Measurements from ENCODE around the gene CR1L.
"Not testable (repeated sequence)": the region's sequence is repeated elsewhere in the genome, so short reads cannot be mapped to it uniquely, and the experiment has no call there.

The CR1L gene

GRCh38 chr1:207691010-207691409 is 46.1 kb downstream of the CR1L start:
- H3K9me2 ChIP-seq (ENCODE audit: low read depth, low read length) = no peaks in the 10 kb centered on the region
- H3K27ac ChIP-seq (ENCODE audit: low read depth, low read length, poor library complexity, severe bottlenecking) = no peak overlapping the region
- H3K4me2 ChIP-seq (ENCODE audit: low read length) = no peak overlapping the region
- no peaks in the 10 kb centered on the region for H3K36me3 ChIP-seq (ENCODE audit: insufficient read depth, low read length)
- no peaks in the 10 kb centered on the region for H3K27me3 ChIP-seq (ENCODE audit: insufficient read depth, low read length)
- H3F3A ChIP-seq (ENCODE audit: insufficient read depth, low read length) = no peaks in the 10 kb centered on the region
- no peak overlapping the region for H2AFZ ChIP-seq (ENCODE audit: low read length)
- no peaks in the 10 kb centered on the region for H4K20me1 ChIP-seq (ENCODE audit: insufficient read depth, low read length)
- H3K4me3 ChIP-seq (ENCODE audit: low read depth, low read length, poor library complexity, severe bottlenecking) = no peak overlapping the region
- TF ChIP-seq EZH2 (IDR thresholded peaks at IDR 0.05; ENCODE audit: borderline replicate concordance, low read length) = no peak
- TF ChIP-seq CTCF (IDR thresholded peaks at IDR 0.05; ENCODE audit: low read length) = no peak
- no peaks in the 10 kb centered on the region for H3K9me3 ChIP-seq (ENCODE audit: low read length)
- H3K9ac ChIP-seq (ENCODE audit: low read length) = no peak overlapping the region
- no peaks in the 10 kb centered on the region for H3K79me2 ChIP-seq (ENCODE audit: insufficient read depth, low read length)
- peaks cover 3% of the 10 kb centered on the region for H3K4me1 ChIP-seq (ENCODE audit: insufficient read depth, low read length, severe bottlenecking)

- Histone ChIP-seq H3K4me2 (ENCODE audit: low read length) (peak overlapping the region; percentile 34; the same call in 1 of the 2 replicates), H2AFZ (ENCODE audit: low read length) (no peak overlapping the region)
Observed at GRCh38 chr1:207691841-207692240, 46.9 kb downstream of the CR1L start.

GRCh38 chr1:207692291-207692690 is 47.4 kb downstream of the CR1L start:
- not testable (repeated sequence) for H4K20me1 ChIP-seq (ENCODE audit: insufficient read depth, low read length); H3K9me2 ChIP-seq (ENCODE audit: low read depth, low read length); H3K27me3 ChIP-seq (ENCODE audit: insufficient read depth, low read length); H3K36me3 ChIP-seq (ENCODE audit: insufficient read depth, low read length); H3K9me3 ChIP-seq (ENCODE audit: low read length); H3K4me2 ChIP-seq (ENCODE audit: low read length); H3K4me1 ChIP-seq (ENCODE audit: insufficient read depth, low read length, severe bottlenecking); H2AFZ ChIP-seq (ENCODE audit: low read length); H3K79me2 ChIP-seq (ENCODE audit: insufficient read depth, low read length); H3K27ac ChIP-seq (ENCODE audit: low read depth, low read length, poor library complexity, severe bottlenecking); H3K9ac ChIP-seq (ENCODE audit: low read length); H3F3A ChIP-seq (ENCODE audit: insufficient read depth, low read length); H3K4me3 ChIP-seq (ENCODE audit: low read depth, low read length, poor library complexity, severe bottlenecking)

More at GRCh38 chr1:207691841-207692240, 46.9 kb downstream of the CR1L start:
- H3F3A ChIP-seq (ENCODE audit: insufficient read depth, low read length) = no peaks in the 10 kb centered on the region
- no peaks in the 10 kb centered on the region for H3K9me3 ChIP-seq (ENCODE audit: low read length)
- no peak overlapping the region for H3K4me3 ChIP-seq (ENCODE audit: low read depth, low read length, poor library complexity, severe bottlenecking)
- TF ChIP-seq CTCF (IDR thresholded peaks at IDR 0.05; ENCODE audit: low read length) (no peak), EZH2 (IDR thresholded peaks at IDR 0.05; ENCODE audit: borderline replicate concordance, low read length) (no peak)
- no peaks in the 10 kb centered on the region for H3K36me3 ChIP-seq (ENCODE audit: insufficient read depth, low read length)
- H3K27me3 ChIP-seq (ENCODE audit: insufficient read depth, low read length) = no peaks in the 10 kb centered on the region
- H3K4me1 ChIP-seq (ENCODE audit: insufficient read depth, low read length, severe bottlenecking) = peaks cover 3% of the 10 kb centered on the region
- H3K9me2 ChIP-seq (ENCODE audit: low read depth, low read length) = no peaks in the 10 kb centered on the region
- no peaks in the 10 kb centered on the region for H3K79me2 ChIP-seq (ENCODE audit: insufficient read depth, low read length)
- H3K9ac ChIP-seq (ENCODE audit: low read length) = no peak overlapping the region
- H4K20me1 ChIP-seq (ENCODE audit: insufficient read depth, low read length) = no peaks in the 10 kb centered on the region
- no peak overlapping the region for H3K27ac ChIP-seq (ENCODE audit: low read depth, low read length, poor library complexity, severe bottlenecking)

- Histone ChIP-seq H3K36me3 (ENCODE audit: insufficient read depth, low read length) (no peaks in the 10 kb centered on the region), H3K4me2 (ENCODE audit: low read length) (no peak overlapping the region)
Observed at GRCh38 chr1:207695891-207696290, 51.0 kb downstream of the CR1L start.

More at GRCh38 chr1:207695891-207696290, 51.0 kb downstream of the CR1L start:
- Histone ChIP-seq H3K27ac (ENCODE audit: low read depth, low read length, poor library complexity, severe bottlenecking) (no peak overlapping the region), H3K9me3 (ENCODE audit: low read length) (no peaks in the 10 kb centered on the region), H3K9me2 (ENCODE audit: low read depth, low read length) (no peaks in the 10 kb centered on the region), H3K4me1 (ENCODE audit: insufficient read depth, low read length, severe bottlenecking) (peaks cover 3% of the 10 kb centered on the region), H2AFZ (ENCODE audit: low read length) (no peak overlapping the region), H3K4me3 (ENCODE audit: low read depth, low read length, poor library complexity, severe bottlenecking) (no peak overlapping the region), H3K79me2 (ENCODE audit: insufficient read depth, low read length) (no peaks in the 10 kb centered on the region), H4K20me1 (ENCODE audit: insufficient read depth, low read length) (no peaks in the 10 kb centered on the region), H3K9ac (ENCODE audit: low read length) (no peak overlapping the region), H3K27me3 (ENCODE audit: insufficient read depth, low read length) (no peaks in the 10 kb centered on the region), H3F3A (ENCODE audit: insufficient read depth, low read length) (no peaks in the 10 kb centered on the region)
- TF ChIP-seq EZH2 (IDR thresholded peaks at IDR 0.05; ENCODE audit: borderline replicate concordance, low read length) (no peak), CTCF (IDR thresholded peaks at IDR 0.05; ENCODE audit: low read length) (no peak)
